AG04449 (cell line): ENCODE measurements around the gene REG4.
"Not testable (repeated sequence)": the region's sequence is repeated elsewhere in the genome, so short reads cannot be mapped to it uniquely, and the experiment has no call there.

Source experiments
- CTCF ChIA-PET: fragments of 350-600 bp; formaldehyde crosslinking; extraction: SDS; loops from one replicate; lab custom pipeline; 2021; ENCODE audit warnings: antibody characterized with exemption; lab: Yijun Ruan, JAX
- POLR2A ChIA-PET: fragments of 400-600, 350-600 bp; formaldehyde crosslinking; extraction: SDS; loops from one replicate; lab custom pipeline; 2020; ENCODE audit warnings: antibody characterized with exemption, inconsistent platforms; lab: Yijun Ruan, JAX
- DNase-seq: peaks from one replicate; pipeline ENCODE4 v3.0.0-alpha.2; 2010; ENCODE audit warnings: low read depth, low spot score
- H3K4me3 ChIP-seq: 2 replicates; pipeline ENCODE4 v1.5.1; 2011; ENCODE audit warnings: low read depth, mild to moderate bottlenecking, control low read depth, low read length
- CTCF ChIP-seq: IDR thresholded peaks from one replicate; pipeline ENCODE4 v1.5.1; 2011; ENCODE audit warnings: mild to moderate bottlenecking, moderate library complexity, low read length, control low read depth, inconsistent platforms; ENCODE audit not compliant: insufficient read depth; ENCODE audit errors: missing control alignments

REG4 gene

DNA sequence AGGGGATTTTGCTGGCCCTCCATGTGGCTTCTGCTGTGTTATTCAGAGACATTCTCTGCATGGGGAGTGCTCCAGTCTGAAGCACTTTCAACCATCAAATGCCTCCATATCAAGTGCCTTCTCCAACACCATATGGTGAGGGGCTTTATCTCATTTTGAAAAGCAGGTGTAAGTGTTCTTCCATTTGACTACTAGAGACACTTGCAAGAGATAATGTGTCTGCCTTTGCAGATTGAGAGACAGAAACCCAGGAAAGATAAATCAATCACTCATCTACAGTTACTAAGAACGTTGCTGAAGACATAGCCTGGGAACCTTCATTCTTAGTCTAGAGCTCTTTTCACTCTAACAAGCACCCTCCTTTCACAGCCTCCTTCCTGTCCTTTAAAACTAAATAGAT is 29.5 kb upstream of the REG4 start:
- H3K4me3 ChIP-seq = no peak overlapping the region
- TF ChIP-seq CTCF = no peak
- DNase-seq = no peak
- ChIA-PET CTCF (interaction anchor here (1.1 to 1.3 kb wide), 2 partner anchors 29 to 31 kb away, joined by 5 to 7 read pairs; no protein-coding TSS in a partner anchor), POLR2A (no interaction called here)

DNA sequence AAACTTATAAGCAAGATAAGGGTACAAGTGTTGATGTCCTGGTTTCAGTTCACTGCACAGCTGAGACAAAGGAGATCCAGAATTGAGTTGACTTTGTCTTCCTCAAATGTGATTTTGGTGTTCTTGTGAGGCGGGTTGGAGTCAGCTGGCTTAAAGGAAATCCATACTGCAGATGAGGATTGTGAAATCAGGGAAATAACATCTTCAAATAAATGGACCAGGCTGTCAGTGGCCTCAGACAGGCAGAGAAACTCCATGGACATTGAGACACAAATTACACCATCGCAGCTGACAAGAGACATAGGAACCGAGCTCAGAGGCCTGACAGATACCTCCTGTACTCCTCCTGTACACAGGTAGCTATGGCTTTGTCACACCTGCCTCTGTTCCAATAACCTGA is 27.0 kb upstream of the REG4 start:
- no peak for DNase-seq
- ChIA-PET POLR2A (no interaction called here), CTCF (interaction anchor here (1.8 kb wide), 1 partner anchor 29 kb away, joined by 6 read pairs; no protein-coding TSS in a partner anchor)
- H3K4me3 ChIP-seq = no peak overlapping the region
- no peak for TF ChIP-seq CTCF

GRCh38 chr1:119834990-119835389 is 23.7 kb upstream of the REG4 start:
- no peak for TF ChIP-seq CTCF
- POLR2A ChIA-PET = no interaction called here

DNA sequence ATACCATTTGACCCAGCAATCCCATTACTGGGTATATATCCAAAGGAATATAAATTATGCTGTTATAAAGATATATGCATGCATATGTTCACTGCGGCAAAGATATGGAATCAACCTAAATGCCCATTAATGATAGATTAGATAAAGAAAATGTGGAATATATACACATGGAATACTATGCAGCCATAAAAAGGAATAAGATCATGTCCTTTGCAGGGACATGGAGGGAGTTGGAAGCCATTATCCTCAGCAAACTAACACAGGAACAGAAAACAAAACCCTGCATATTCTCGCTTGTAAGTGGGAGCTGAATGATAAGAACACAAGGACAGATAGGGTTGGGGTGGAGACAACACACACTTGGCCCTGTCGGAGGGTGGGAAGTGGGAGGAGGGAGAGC is 19.8 kb upstream of the REG4 start:
- CTCF ChIA-PET = no interaction called here
- POLR2A ChIA-PET = no interaction called here
- no peak for DNase-seq
- no peak for TF ChIP-seq CTCF
- H3K4me3 ChIP-seq = no peak overlapping the region

More at GRCh38 chr1:119834990-119835389, 23.7 kb upstream of the REG4 start:
- no peak overlapping the region for H3K4me3 ChIP-seq
- DNase-seq = no peak
- CTCF ChIA-PET = interaction anchor here (1.4 to 2.0 kb wide), 2 partner anchors 8 to 26 kb away, joined by 4 to 6 read pairs; no protein-coding TSS in a partner anchor

DNA sequence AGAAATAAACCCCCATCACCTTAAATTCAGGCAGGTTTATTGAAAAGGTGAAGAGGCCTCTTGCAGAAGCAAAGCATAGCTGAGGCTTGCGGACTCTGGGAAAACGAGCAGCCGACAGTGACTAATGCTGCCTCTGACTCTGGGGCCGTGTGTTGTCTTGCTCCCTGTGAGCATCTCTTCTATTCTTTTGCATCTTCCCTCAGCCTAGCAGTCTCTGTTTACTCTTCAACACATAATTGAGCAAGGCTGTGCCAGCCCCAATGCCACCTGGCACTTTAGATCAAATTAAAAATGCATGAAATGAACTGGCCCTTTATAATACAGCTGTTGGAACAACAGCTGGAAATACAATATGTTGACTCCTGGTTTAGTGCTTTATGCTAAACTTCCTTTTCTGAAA is 18.4 kb upstream of the REG4 start:
- DNase-seq = no peak
- ChIA-PET CTCF (interaction anchor here (0.8 to 1.0 kb wide), 2 partner anchors 21 to 34 kb away, joined by 3 to 4 read pairs; no protein-coding TSS in a partner anchor), POLR2A (no interaction called here)
- no peak overlapping the region for H3K4me3 ChIP-seq
- no peak for TF ChIP-seq CTCF

GRCh38 chr1:119829006-119829405 is 17.7 kb upstream of the REG4 start:
- H3K4me3 ChIP-seq, CTCF ChIA-PET, POLR2A ChIA-PET, DNase-seq: not testable (repeated sequence)

GRCh38 chr1:119828266-119828665 is 17.0 kb upstream of the REG4 start:
- H3K4me3 ChIP-seq = no peak overlapping the region
- TF ChIP-seq CTCF = no peak
- CTCF ChIA-PET = no interaction called here
- DNase-seq = no peak
- POLR2A ChIA-PET = no interaction called here
